ENCODE measurements around the gene THSD7B. TPM values are rescaled to one million over a fixed set of nuclear protein-coding genes. Genes with fewer than 3 reads are reported as not detected.

Gene THSD7B
- total RNA-seq, 2 donors from 2014 or later: not detected

DNA sequence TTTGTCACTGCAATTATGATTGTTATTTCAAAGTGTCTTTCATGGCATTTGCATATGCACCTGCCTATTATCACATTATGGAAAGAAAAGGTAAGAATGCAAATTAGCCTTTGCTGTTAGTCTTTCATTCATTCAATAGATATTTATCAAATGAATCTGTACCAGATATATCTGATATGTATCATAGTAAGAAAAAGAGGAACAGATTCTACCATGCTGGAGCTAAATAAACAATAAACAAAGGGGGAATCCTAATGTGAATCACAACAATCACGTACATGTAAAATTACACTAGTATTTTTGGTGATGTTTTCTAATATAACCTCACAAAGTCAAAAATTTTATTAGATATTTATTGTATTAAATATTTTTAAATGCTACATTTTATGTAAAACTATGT is 446.4 kb downstream of the THSD7B start:
- no peak for ATAC-seq
- Mint-ChIP-seq H3K36me3 (no peaks in the 10 kb centered on the region), H3K27ac (no peak overlapping the region), H3K9me3 (no peaks in the 10 kb centered on the region)
- DNase-seq (ENCODE audit: low spot score in 2 of 2): no peak

DNA sequence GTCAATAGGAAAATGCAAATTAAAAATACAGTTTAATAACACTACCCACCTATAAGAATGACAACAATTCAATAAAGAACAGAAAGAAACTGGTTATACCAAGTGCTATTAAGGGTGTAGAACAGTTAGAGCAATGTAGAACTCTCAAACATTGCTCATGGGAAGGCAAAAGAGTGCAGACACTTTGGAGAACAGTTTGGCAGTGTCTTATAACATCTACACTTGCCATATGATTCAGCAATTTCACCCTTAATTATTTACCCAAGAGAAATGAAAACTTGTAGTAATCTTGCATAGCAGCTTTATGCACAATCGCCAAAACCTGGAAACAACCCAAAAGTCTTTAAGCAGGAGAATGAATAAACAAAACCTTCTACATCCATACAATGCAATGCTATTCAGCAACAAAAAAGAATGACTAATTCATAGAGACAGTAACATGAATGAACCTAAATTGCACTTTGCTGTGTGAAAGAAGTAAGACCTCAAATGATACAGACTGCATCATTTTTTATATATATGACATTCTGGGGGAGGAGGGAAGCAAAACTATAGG is 455.2 kb downstream of the THSD7B start:
- Mint-ChIP-seq H3K9me3 (peaks cover 0 to 8% of the 10 kb centered on the region in 2 donors), H3K36me3 (no peaks in the 10 kb centered on the region), H3K27ac (no peak overlapping the region)
- no peak for DNase-seq (ENCODE audit: low spot score in 2 of 2)
- no peak for ATAC-seq

DNA sequence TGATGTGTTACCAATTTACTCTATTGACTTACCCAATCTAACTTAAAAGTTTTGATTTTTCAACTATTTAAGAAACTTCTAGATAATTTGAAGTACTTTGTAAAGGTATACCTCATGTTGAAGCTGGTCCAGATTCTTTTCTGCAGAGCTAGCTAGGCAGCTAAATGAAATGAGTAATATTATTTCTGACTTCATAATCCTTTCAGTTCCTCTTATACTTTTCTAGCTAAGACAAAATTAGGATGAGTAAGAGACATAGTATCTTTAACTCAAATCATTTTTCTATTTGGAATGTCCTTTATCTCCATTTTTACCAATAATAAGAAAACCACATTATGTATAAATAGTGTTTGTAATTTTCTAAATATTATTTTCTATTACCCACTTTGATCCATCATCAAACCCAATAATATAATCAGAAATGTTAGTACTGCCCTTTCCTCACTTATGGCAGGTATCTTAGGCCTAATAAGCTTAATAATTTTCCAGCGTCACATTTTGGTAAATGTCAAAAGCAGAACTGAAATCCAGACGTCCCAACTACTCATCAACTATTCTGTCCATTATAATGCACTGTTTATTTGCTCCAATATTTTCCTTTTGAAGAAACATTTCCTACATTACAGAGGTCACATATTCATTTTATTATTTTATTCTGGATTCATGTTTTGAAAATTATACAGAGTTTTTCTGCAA is 456.6 kb downstream of the THSD7B start:
- H3K9me3 Mint-ChIP-seq: peaks cover 0 to 8% of the 10 kb centered on the region in 2 donors
- H3K36me3 Mint-ChIP-seq: no peaks in the 10 kb centered on the region
- H3K27ac Mint-ChIP-seq: no peak overlapping the region
- ATAC-seq (no peak), DNase-seq (ENCODE audit: low spot score in 2 of 2) (no peak)

DNA sequence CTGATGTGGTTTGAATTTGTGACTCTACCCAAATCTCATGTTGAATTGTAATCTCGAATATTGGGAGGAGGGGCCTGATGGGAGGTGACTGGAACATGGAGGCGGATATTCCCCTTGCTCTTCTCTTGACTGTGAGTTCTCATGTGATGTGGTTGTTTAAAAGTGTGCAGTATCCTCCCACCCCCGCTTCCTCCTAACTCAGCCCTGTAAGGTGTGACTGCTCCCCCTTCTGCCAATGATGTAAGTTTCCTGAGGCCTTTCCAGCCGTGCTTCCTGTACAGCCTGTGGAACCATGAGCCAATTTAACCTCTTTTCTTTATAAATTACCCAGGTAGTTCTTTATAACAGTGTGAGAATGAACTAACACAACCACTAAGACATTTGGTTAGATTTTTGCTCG is 458.4 kb downstream of the THSD7B start:
- DNase-seq (ENCODE audit: low spot score in 2 of 2) (no peak), ATAC-seq (no peak)
- peaks cover 0 to 8% of the 10 kb centered on the region in 2 donors for H3K9me3 Mint-ChIP-seq
- H3K36me3 Mint-ChIP-seq: no peaks in the 10 kb centered on the region
- H3K27ac Mint-ChIP-seq: no peak overlapping the region

DNA sequence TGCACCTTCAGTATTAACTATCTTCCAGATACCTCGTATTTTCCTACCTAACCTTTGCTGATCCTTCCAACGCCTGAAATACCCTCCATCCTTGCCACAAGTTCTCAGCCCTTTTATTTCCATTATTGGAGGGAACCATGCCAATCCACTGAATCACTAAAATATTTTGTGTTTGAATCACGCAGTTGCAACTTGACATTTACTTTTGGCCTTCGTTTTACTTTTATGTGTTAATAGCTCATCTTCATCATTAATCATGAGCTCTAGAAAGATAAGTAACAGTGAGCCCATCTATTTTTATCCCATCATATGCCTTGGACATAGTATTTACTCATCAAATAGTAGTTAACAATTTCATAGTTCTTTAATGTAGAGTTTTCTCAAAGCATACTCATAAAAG is 463.2 kb downstream of the THSD7B start:
- DNase-seq (ENCODE audit: low spot score in 2 of 2) (no peak), ATAC-seq (no peak)
- Mint-ChIP-seq H3K9me3 (no peaks in the 10 kb centered on the region), H3K36me3 (no peaks in the 10 kb centered on the region), H3K27ac (no peak overlapping the region)

DNA sequence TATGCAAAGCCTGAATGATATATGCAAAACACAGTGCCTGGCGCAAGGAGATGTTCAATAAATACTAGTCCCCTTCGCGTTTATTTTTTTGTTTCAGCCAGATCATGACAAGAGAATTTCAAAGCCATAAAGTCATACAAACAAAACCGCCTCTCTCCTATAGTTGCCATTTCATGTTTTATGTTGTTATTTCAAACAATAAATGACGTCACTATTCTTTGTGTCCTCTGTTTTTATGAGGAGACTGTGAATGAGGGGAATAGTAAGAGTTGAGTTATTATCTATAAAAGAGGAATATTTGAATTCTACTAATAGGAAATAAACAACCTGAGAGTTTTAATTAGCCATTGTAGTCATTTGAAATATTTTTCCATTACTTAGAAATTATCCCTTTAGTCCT is 464.5 kb downstream of the THSD7B start:
- no peak for DNase-seq (ENCODE audit: low spot score in 2 of 2)
- H3K9me3 Mint-ChIP-seq: no peaks in the 10 kb centered on the region
- no peak for ATAC-seq
- no peak overlapping the region for H3K27ac Mint-ChIP-seq
- H3K36me3 Mint-ChIP-seq: no peaks in the 10 kb centered on the region

DNA sequence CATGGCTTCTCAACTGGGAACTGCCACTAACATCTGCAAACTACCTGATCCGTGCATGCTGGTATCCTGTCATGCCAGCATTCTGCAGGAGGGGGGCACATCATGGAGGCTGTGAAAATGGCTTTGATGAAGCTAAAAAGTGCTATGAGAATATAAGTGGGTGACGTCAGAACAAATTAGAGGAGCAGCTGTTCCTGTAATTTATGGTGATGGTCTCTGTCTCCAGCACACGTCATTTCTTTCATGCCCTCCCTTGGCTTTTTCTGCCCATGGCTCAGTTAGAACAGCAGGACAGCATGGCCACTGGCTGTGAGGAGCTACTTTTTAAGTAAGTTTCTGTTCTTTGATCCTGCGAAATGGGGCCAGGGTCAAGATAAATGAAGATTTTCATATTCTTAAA is 466.3 kb downstream of the THSD7B start:
- Mint-ChIP-seq H3K9me3 (no peaks in the 10 kb centered on the region), H3K27ac (no peak overlapping the region), H3K36me3 (no peaks in the 10 kb centered on the region)
- no peak for DNase-seq (ENCODE audit: low spot score in 2 of 2)
- ATAC-seq: no peak

DNA sequence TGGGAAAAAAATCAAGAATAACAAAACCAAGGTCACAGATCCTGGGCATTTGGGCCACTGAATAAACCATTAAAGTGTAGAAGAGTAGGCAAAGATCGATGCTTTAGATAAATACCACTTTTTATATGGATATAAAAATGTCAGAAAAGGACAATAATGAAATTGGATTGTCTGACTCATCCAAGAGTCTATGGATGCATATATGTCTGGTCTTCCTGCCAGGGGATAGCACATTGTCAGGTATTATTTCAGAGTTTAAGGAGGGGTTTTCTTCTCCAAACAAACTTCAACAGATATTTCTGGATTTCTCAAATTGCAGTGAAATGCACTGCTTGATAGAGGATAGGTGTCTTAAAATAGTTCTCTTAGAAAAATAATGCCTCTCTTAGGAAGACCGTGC is 466.7 kb downstream of the THSD7B start:
- no peaks in the 10 kb centered on the region for H3K9me3 Mint-ChIP-seq
- DNase-seq (ENCODE audit: low spot score in 2 of 2) (no peak), ATAC-seq (no peak)
- H3K27ac Mint-ChIP-seq: no peak overlapping the region
- no peaks in the 10 kb centered on the region for H3K36me3 Mint-ChIP-seq

DNA sequence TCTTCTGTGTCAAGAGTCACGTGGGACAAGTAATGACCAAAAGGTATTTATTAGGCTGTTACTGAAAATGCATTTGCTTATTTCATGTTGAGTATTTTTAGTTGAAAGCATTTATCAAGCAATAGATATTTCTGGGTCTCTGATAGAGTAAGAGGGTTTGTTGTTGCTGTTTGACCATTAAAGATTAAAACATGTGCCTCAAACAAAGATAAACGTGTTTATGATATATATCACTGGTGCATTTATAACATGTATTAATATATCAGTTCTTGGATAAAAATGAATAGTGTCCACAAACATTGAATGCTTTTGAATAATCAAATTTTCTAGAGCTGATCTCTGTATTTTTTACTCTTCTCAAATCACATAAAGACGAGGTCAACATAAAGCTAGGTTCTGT is 467.7 kb downstream of the THSD7B start:
- no peak for ATAC-seq
- no peaks in the 10 kb centered on the region for H3K36me3 Mint-ChIP-seq

DNA sequence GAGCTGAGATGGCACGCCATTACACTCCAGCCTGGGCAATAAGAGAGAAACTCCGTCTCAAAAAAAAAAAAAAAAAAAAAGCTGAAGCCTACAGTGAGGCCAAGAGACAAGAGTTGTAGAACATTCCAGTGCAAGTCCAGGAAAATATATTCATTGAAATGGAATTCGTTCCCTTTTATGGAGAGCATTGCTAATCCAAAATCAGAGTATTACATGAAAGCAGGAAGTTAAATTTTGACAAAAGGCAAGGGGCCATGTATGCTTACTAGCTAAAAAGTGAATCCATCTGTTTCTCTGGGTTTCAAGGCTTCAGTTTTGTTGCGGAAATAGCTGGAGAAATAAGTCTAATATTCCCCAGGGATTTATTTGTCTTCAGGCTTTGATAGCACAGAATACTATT is 471.7 kb downstream of the THSD7B start:
- no peak for ATAC-seq
- DNase-seq (ENCODE audit: low spot score in 2 of 2): no peak
- Mint-ChIP-seq H3K9me3 (peaks cover 6 to 9% of the 10 kb centered on the region in 2 donors), H3K27ac (no peak overlapping the region), H3K36me3 (no peaks in the 10 kb centered on the region)

More for the DNA sequence above, 467.7 kb downstream of the THSD7B start:
- Mint-ChIP-seq H3K9me3 (peaks cover 0 to 6% of the 10 kb centered on the region in 2 donors), H3K27ac (no peak overlapping the region)
- DNase-seq (ENCODE audit: low spot score in 2 of 2): no peak

DNA sequence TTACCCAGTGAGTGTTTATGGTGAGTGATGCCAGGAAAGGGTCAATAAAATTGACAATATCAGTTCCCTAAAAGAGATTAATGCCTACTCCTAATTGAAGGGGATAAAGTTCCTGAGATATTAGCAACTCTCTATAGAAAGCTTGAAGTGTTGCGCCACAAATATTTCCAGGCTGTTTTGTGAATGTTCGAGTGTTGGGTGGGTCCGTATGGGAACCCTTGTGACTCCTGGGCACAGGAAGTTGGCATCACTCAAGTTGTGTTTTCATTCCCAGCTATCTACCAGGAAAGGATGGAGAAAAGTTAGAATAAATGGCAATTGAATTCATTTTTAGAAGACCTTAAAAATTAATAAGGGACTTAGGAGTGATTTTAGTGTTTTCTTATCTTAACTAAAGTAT is 472.7 kb downstream of the THSD7B start:
- Mint-ChIP-seq H3K36me3 (no peaks in the 10 kb centered on the region), H3K27ac (no peak overlapping the region), H3K9me3 (peaks cover 6 to 9% of the 10 kb centered on the region in 2 donors)
- ATAC-seq (no peak), DNase-seq (ENCODE audit: low spot score in 2 of 2) (no peak)

DNA sequence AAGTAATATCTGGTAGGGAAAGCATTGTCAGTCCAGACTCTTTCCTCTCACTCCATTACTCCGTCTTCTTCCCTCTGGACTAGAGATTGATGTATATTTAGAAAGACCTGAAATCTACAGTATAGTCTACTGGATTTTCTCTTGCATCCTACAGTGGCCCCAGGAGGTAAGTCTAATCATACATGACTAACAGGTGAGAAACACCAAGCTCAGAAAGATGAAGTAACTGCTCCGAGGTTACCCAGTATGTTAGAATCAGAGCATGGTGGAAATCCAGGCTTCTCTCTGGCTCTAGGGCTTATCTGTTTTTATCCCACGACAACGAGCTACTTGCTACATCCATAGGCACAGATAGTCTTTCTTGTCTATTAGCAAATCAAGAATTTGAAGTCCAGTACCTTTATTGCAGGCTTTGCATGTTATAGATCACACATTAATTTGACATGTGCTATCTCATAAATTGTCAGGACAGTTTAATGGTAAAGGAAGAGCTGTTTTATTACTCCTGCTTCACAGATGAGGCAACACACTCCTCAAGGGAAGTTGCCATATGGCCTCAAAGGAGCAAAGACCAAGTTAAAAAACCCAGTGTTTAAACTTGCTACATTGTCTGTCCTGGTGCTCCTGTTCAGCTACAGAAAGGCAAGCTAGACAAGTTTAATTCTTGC is 484.3 kb downstream of the THSD7B start:
- H3K27ac Mint-ChIP-seq: no peak overlapping the region
- H3K9me3 Mint-ChIP-seq: peaks cover 0 to 4% of the 10 kb centered on the region in 2 donors
- H3K36me3 Mint-ChIP-seq: no peaks in the 10 kb centered on the region
- ATAC-seq (no peak), DNase-seq (ENCODE audit: low spot score in 2 of 2) (no peak)

DNA sequence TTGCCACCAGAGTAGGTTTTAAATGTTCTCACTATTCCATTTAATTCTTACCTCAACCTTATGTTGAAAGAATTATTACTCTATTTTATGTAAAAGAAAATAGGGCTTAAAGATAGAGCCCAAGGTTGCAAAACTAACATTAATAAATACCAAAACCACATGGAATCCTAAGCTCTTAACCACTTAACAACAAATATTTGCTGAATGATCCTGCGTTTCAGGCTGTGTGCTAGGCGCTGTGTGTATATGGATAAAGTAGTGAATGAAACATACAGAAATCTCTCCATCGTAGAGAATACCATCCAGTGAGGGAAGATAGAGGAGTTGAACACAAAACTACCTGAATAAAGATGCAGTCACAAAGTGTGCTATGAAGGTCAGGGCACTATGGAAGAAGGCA is 485.1 kb downstream of the THSD7B start:
- no peaks in the 10 kb centered on the region for H3K36me3 Mint-ChIP-seq
- H3K27ac Mint-ChIP-seq: no peak overlapping the region
- DNase-seq (ENCODE audit: low spot score in 2 of 2) (no peak), ATAC-seq (no peak)
- peaks cover 0 to 2% of the 10 kb centered on the region in 2 donors for H3K9me3 Mint-ChIP-seq

DNA sequence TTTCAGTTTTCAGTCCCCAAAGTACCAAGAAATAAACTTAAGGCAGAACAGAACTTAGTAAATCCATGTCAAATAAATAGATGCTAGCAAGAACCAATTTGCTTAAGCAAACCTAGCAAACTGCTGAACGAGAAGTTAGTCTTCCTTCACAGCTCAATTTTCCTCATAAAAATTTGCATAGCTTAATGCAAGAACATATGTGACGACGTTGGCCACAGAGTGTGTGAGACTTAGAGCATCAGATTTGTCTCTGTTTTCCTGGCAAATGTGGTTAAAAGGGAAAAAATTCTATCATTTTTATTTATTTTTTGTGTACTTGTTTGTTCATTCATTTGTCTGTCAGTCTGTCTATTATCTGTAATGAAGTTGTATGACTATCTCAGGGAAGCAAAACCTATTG is 485.7 kb downstream of the THSD7B start:
- H3K9me3 Mint-ChIP-seq: peaks cover 0 to 2% of the 10 kb centered on the region in 2 donors
- H3K36me3 Mint-ChIP-seq: no peaks in the 10 kb centered on the region
- H3K27ac Mint-ChIP-seq: no peak overlapping the region
- ATAC-seq (no peak), DNase-seq (ENCODE audit: low spot score in 2 of 2) (no peak)

DNA sequence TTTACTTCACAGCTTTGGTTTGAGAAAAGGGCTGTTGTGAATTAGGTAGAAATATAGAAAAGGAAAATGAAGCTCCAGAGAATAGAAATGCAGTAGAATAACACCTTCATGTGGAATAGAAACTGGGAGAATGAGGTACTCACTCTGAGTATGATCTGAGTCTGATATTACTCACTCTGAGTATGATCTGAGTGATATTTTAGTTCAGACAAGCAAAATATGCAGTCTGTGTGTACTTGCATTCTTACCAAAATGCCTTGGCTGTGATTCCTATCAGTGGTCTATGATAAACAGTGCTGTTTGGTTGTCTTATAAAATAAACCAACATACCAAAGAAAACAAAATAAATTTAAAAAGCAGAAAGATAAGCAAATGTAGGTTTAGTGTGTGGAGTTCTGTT is 487.6 kb downstream of the THSD7B start:
- Mint-ChIP-seq H3K9me3 (peaks cover 0 to 6% of the 10 kb centered on the region in 2 donors), H3K36me3 (no peaks in the 10 kb centered on the region), H3K27ac (no peak overlapping the region)
- DNase-seq (ENCODE audit: low spot score in 2 of 2) (no peak), ATAC-seq (peak in 1 of 2 donors; percentile 66)

DNA sequence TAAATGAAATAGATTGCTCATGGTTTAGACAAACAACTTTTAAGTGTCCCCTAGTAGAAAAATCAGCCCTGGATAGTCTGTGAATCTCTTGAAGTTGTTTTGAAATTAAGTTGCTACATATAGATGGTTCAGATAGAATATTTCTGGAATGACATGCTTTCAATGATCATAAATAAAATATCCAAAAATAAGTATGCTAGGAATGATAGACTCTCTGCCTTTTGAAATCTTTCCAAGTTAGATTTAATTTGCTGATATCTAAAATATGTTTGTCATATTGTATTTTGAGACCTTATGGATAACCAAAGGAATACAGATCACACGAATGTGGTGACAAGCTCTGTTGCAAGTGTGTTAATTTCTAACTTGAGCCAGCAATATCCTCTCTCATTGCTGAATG is 488.7 kb downstream of the THSD7B start:
- H3K36me3 Mint-ChIP-seq: no peaks in the 10 kb centered on the region
- H3K9me3 Mint-ChIP-seq: peaks cover 0 to 9% of the 10 kb centered on the region in 2 donors
- DNase-seq (ENCODE audit: low spot score in 2 of 2) (no peak), ATAC-seq (no peak)
- H3K27ac Mint-ChIP-seq: no peak overlapping the region

DNA sequence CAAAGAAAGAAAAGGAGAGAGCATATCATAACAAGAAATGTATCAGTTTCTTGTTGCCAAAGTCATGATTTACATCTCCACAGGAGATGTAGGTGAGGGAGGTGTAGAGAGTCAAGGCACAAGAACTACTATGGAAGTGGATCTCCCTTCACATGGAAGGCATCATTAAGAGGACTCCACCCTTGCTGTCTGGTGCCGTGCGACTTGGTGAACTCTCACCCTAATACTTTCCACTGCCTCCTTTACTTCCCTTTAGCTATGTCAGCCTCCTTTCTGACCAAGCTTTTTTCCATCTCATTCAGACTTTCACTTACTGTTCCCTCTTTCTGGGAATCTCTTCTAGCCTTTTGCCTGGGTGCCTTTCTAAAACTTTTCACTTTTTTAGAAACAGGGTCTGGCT is 490.0 kb downstream of the THSD7B start:
- Mint-ChIP-seq H3K36me3 (no peaks in the 10 kb centered on the region), H3K27ac (no peak overlapping the region), H3K9me3 (peaks cover 0 to 9% of the 10 kb centered on the region in 2 donors)
- ATAC-seq (no peak), DNase-seq (ENCODE audit: low spot score in 2 of 2) (no peak)

DNA sequence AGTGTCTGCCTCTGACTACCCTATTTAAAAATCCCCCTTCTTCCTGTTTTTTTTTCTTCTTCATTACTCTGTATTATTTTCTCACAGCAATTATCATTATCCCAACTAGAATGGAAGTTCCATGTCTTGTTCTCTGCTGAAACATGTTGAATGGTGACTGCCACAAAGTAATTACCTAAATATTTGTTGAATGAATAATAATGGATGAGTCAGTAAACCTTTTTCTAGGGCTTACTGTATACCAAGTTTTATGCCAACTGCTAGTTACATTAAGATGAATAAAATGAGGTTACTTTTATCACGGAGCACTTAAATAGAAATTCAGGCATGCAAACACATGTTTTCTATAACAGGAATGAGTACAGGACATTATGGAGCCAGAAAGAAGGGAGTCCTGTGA is 490.6 kb downstream of the THSD7B start:
- no peaks in the 10 kb centered on the region for H3K36me3 Mint-ChIP-seq
- DNase-seq (ENCODE audit: low spot score in 2 of 2): no peak
- peaks cover 0 to 9% of the 10 kb centered on the region in 2 donors for H3K9me3 Mint-ChIP-seq
- H3K27ac Mint-ChIP-seq: no peak overlapping the region
- ATAC-seq: no peak

All from activated naive CD4-positive, alpha-beta T cell treated with anti-CD3 and anti-CD28 coated beads, Interleukin-2, amount 50 U/mL, for 72 hours (primary cell).